Activated CD8-positive, alpha-beta memory T cell treated with anti-CD3 and anti-CD28 coated beads for 1 hour (primary cell): ENCODE data around the gene NAV2.

Experiments used
- DNase-seq, 2 donors: peaks; one replicate each; pipeline ENCODE4 v3.0.0-alpha.2; 2020; ENCODE audit warnings: low read depth in 1 of 2; ENCODE audit errors: extremely low read depth in 1 of 2

The NAV2 gene

GRCh38 chr11:20031155-20032001, 318.7 kb downstream of the NAV2 start:
- DNase-seq = no peak

DNA sequence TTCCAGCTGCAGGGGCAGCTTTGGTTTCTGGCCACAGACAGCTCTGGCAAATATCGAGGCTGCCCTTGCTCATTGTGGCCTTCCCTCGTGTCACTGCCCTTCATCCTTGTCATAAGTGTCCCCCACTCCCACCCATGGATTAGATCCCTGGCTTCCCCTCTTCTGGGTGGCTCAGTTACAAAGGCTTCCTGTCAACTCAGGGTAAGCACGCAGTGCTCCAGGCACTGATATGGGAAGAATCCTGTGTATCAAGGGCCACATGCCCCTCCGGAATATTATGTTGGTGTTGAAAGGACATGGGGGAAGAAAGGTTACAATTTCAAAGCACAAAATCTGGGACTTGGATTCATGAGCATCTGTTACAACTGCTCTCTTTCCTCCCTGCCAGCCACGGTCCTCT, 319.5 kb downstream of the NAV2 start:
- no peak for DNase-seq

GRCh38 chr11:20032577-20033260, 320.1 kb downstream of the NAV2 start:
- DNase-seq = no peak

- no peak for DNase-seq
Observed at GRCh38 chr11:20033806-20034205, 321.2 kb downstream of the NAV2 start.

DNA sequence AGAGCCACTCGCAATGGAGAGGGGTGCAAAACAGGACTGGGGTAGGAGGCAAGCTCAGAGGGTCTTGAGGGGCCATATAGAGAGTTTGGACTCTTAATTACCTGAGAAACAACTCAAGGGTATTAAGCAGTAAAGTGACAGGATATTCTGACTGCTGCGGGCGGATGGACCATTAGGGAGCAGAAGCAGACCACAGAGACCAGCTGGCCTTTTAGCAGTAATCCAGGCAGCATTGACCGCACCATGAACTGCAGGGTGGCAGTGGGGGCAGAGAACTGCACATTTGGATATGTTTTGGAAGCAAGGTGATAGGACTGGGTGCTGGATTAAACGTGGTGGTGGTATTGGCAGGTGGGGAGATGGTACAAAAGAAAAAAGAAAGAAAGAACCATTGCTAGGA, 322.3 kb downstream of the NAV2 start:
- no peak for DNase-seq

- DNase-seq = no peak
Observed at GRCh38 chr11:20035375-20035700, 322.7 kb downstream of the NAV2 start.

DNA sequence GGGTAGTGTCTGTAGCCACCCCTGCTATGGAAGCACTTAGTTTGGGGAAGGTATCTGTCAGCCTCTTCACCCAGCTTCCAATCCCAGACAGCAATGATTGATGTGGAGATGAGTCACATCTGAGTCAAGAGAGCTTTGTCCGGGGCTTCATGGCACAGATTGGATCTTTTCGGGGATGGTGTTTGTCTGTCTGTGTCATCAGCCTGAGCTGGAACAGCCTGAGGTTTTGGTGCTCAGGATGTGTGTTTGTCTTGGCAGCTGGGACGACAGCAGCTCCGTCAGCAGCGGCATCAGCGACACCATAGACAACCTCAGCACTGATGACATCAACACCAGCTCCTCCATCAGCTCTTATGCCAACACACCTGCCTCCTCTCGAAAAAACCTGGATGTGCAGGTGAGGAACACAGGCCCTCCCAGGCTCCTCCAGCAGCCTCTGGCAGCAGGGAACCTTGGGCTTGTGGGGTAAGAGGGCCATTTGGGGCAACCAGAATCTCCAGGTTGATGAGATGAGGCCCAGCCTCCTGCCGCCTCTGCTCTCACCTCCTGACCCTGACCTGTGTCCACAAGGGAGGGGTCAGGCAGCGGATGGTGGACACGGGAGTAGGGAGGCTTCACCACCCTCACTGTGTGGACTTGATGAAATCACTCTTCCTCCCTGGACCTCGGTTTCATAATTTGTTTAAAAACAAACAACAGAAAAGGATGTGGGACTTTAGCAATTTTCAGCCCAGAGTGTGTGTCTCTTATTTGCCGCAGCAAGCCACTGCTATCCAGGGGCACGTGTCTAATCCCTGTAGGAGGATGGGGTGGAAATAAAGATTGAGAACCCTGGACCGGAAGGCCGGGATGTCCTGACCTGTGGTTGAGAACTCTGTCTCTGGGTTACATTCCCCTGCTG, 323.3 kb downstream of the NAV2 start:
- DNase-seq = no peak

DNA sequence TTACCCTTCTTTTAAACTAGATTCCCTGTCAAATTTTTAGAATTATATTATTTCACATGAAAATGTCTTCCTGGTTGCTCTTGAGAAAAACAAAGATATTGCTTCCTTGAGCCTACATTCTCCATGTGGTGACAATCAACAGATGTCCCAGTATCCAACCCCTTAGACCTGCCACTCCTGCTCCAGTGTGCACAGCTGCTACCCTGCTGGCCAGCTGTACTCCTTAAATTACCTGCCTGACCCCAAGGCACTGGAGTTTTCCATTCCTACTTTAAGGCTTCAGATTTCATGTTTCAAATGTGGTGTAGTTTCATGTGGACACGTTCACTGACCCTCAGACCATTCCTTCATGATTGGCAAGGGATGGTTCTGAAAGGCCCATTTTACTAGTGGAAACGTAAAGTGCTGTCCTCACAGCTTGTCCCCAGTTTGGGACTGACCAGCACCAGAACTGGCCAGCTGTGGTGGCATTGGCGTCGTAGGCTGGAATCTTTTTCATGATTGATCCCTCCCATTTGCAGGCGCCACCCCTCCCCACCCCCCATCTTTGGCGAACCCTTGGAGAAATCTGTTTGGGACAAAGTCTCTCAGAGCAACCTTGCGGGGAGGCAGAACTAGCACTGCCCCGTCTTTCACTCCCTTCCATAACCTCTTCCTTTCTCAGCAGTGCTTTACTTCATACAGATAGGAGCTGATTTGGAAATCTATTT, 324.1 kb downstream of the NAV2 start:
- no peak for DNase-seq

DNA sequence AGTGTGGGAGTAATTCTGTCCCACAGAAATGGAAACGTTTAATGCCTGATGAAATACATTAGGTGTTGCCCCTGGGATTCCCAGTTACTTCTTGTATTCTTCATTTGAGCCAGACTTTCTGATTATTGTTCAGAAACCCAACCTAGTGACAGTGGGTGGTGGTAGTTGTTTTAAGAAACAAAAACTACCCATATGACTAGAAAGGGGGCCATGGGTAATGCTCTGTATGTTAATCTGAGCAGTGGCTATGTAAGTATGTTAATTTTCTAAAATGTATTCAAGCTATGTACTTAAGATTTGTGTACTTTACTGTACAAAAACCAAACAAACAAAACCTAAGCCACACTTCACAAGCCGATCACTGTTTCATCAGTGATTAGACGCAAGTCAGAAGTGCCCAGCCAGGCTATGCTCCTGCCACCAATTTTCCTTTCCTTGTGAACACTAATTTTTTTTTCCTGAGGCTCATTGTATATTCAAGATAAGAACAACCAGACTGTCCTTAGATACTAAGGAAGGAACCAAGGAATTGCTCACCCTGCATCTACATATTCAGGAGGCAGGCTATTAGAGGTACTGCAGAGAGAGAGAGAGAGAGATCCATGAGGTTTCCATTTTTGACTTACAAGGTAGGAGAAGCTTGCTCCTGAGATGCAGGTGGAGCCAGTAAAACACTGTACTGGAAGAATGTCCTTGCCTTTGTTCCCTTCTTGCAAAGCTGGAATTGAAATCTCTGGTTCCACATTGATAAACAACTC, 324.9 kb downstream of the NAV2 start:
- no peak for DNase-seq

GRCh38 chr11:20038412-20038811, 325.8 kb downstream of the NAV2 start:
- DNase-seq = no peak

GRCh38 chr11:20038972-20039371, 326.3 kb downstream of the NAV2 start:
- no peak for DNase-seq

DNA sequence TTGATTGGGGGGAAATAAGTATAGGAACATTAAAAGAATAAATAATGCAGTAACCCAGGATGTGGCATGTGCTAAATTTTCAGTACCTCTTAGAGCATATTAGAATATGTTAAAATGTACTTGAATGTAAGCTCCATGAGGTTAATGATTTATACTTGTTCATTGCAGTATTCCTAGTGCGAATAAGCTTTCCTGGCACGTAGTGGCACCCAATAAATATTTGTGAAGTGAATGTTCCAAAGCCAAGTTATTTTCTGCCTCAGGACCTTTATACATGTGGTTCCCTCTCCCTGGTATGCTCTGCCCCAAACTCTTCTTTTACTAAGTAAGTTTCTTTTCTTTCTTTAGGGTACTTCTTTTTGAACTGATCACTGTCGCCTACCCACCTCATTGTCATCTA, 328.9 kb downstream of the NAV2 start:
- DNase-seq = no peak

DNA sequence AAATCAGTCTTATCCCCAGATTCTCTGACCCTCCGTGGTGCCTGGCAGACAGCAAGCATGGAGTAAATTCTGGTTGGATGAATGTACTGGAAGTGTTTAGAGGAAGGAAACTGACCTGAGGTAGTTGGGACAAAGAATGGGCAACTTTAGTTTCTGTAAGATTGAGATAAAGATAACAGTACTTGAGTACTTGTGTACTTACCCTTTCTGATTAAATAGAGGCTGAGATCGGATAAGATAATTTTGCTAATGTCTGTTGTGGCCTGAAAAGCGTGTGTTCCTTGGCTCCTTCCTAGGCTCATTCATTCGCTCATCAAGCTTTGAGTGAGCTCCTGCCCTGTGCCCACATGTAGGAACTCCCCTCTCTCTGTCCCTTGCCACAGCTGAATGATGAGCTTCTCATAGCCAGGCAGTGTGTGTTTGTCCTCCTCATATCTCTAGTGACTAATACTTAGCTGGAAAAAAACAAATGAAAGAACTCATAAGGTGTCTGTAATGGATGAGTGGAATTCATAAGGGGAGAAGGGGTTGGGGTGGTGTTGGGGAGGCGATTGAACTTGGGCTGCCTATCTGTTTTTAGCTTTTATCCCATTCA, 329.5 kb downstream of the NAV2 start:
- no peak for DNase-seq

- no peak for DNase-seq
Observed at GRCh38 chr11:20042811-20043341, 330.2 kb downstream of the NAV2 start.

- DNase-seq = no peak
Observed at GRCh38 chr11:20043992-20044391, 331.4 kb downstream of the NAV2 start.

GRCh38 chr11:20045098-20045688, 332.6 kb downstream of the NAV2 start:
- DNase-seq = no peak

DNA sequence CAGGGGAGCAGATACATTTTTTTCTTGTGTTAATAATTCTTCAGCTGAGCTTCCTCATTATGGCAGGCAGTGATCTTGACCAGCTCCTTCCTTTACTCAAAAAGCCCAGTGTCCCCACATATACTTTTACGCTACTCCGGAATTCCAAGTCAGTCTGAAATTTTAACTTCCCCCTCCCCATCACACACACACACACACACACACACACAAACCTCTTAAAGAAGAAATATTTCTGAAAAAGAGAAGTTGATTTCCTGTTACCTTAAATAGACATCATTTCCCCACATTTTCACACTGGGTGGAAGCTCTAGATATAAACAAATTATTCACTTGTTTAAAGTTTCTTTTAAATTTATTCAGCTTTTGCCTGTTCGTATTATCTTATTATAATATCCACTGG, 333.8 kb downstream of the NAV2 start:
- no peak for DNase-seq

GRCh38 chr11:20047006-20047768, 334.6 kb downstream of the NAV2 start:
- no peak for DNase-seq
